ENCODE data around the gene MBNL2. TPM values are rescaled to one million over a fixed set of nuclear protein-coding genes. Genes with fewer than 3 reads are reported as not detected.
"Not testable (repeated sequence)": the region's sequence is repeated elsewhere in the genome, so short reads cannot be mapped to it uniquely, and the experiment has no call there.

MBNL2 gene
- total RNA-seq, 1 donor from 2014 or later, result 41.0 TPM

DNA sequence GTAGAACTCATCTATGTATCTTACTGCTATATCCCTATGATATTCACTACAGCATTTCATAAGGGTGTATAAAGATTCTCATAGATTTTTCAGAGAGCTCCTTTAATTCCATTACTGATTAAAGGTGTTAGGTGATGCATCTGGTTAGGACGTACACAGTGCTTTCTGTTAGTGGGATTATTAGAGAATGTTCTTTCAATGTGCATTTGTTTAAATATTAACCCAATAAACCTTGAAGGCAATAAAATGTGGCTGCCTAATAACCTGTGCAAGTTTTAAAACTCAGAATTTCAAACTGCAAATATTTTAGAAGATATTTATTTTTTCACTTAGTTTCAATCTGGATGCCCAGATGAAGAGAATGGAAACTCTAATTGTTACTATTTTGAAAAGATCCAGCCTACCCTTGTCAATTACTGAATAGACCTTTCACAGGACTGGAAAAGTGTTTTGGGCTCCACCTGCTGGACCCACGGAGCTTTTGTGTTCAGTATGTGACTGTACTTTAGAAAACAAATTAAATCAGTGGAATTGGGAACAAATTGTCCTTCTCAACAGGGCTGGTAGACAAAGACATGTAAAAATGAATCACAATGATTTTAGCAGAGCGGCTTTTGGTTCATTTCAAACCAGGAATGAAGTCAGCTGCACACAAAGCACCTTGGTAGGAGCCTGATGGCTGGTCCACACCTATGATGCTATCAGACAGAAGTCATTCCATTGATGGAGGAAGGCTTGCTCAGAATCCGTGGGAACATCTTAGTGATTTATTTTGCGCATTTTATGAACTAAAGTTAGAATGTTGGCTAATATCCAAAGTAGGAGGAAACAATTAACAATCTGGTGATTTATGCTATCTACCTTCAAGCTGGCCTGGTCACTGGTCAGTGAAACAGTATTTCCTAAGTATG lies 122.4 kb downstream of the MBNL2 start:
- peak; percentile 71 to 78 for DNase-seq (ENCODE audit: low read depth in 2 of 2)

DNA sequence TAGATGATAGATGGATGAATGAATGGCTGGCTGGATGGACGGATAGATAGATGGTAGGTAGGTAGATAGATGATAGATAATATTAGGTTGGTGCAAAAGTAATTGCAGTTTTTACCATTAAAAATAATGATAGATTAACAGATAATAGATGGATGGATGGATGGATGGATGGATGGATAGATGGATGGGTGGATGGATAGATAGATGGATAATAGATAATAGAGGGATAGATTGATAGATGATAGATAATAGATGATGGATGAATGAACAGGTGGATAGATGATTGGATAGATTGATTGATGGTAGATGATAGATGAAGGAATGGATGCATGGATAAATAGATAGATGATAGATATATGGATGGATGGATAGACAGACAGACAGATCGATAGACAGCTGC lies 124.0 kb downstream of the MBNL2 start:
- no peak for DNase-seq (ENCODE audit: low read depth in 2 of 2)

DNA sequence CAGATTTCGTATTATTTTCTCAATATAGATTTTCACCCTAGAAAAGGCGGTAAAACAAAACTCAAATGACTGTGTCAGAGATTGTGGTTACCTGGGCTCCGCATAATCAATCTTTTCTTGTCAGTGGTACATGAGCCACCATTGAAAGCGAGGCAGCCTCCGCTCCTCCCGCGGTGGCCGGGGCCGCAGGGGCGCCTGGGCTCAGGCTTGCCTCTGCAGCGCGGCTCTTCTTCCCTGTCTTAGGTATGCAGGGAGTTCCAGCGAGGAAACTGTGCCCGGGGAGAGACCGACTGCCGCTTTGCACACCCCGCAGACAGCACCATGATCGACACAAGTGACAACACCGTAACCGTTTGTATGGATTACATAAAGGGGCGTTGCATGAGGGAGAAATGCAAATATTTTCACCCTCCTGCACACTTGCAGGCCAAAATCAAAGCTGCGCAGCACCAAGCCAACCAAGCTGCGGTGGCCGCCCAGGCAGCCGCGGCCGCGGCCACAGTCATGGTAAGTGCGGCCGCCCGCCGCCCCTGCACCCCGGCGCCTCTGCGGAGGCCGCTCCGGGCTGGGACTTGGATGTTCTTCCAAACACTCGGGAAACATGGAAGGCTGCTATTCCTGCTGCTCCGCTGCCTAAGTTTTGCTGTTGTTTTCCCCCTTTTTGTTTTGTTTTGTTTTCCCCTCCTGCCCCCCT lies 124.6 kb downstream of the MBNL2 start:
- no peak for DNase-seq (ENCODE audit: low read depth in 2 of 2)

GRCh38 chr13:97347255-97347932 lies 125.3 kb downstream of the MBNL2 start:
- no peak for DNase-seq (ENCODE audit: low read depth in 2 of 2)

DNA sequence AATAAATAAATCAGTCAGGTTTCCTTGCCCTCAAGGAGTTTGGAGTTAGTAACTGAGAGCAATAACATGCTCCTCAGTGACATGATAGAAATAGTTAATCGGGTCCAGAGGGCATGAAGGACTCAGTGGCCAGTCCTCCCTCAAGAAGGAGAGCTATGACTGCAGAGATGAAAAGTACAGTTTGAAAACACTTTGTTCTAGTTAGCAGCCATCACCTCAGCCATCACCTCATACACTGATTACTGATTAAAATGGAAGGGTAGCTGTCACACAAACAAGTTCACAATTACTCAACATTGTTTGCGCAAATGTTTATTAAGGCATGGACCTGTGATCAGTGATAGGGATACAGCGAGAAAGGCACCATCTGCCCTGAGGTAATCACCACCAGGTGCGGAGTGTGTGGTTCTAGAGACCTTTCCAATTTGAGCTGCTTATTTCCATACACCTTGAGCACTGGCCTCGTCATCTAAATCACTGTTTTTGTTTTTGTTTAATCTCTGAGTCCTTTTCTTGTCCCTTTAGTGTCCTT lies 126.5 kb downstream of the MBNL2 start:
- no peak for DNase-seq (ENCODE audit: low read depth in 2 of 2)

DNA sequence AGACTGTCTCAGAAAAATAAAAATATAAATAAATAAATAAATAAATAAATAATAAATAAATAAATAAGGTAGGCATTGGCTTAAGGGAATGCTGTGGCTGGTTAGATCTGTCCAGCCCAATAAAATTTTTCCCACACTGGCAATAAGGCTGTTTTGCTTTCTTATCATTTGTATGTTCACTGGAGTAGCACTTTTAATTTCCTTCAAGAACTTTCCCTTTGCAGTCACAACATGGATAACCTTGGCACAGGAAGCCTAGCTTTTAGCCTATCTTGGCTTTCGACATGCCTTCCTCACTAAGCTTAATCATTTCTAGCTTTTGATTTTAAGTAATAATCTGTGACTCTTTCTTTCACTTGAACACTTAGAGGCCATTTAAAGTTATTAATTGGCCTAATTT lies 129.9 kb downstream of the MBNL2 start:
- DNase-seq (ENCODE audit: low read depth in 2 of 2), result not testable (repeated sequence)

DNA sequence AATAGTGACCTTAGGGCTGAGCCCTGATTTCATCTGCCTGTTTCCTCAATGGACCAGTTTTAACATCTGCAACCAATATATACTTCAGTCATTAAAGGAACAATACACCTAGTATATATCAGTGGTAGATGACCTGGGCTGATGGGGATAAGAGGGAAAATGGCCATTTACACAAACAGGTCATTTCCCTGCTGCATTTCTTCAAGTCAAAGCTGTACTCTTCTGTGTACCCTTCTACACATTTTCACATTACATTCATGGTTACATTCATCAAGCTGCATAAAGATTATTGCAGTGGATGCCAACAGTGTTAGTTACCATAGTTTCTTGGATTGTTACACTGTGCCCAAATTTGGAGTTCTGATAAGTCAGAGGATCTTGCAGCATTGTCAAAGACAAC lies 130.7 kb downstream of the MBNL2 start:
- DNase-seq (ENCODE audit: low read depth in 2 of 2), result no peak

DNA sequence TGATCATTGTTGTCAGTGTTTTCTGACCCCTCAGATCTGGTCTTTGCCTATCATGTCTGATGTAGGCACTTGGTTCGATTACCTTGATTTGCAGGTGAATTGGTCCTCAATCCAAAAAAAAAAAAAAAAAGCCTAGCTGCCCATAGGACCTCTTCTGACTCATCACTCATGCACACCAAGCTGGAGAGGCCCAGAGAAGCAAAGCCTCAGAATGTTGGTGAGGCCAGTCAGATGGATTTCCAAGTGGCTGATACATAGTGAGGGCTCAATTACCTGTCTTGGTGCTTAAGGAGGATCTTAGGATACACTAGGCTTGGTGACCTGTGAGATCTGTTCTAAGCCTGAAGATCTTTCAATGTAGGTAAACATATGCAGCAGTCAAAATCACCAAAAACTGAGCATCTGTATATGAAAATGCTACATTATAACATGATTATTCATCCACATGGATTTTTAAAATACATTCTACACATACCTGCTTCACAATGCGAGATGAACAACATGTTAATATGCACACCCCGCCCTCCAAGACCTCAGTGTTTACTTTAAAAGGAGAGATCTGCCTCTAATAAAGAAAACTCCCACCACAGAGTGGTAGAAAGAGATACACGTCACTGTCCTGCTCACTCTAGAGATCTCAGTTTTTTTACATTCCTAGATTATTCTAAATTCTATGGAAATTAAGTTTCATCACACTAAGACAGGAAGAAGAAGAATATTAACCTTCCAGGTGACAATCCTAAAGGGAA lies 132.0 kb downstream of the MBNL2 start:
- peak in 1 of 2 donors; percentile 22 for DNase-seq (ENCODE audit: low read depth in 2 of 2)

GRCh38 chr13:97354808-97355207 lies 132.7 kb downstream of the MBNL2 start:
- no peak for DNase-seq (ENCODE audit: low read depth in 2 of 2)

DNA sequence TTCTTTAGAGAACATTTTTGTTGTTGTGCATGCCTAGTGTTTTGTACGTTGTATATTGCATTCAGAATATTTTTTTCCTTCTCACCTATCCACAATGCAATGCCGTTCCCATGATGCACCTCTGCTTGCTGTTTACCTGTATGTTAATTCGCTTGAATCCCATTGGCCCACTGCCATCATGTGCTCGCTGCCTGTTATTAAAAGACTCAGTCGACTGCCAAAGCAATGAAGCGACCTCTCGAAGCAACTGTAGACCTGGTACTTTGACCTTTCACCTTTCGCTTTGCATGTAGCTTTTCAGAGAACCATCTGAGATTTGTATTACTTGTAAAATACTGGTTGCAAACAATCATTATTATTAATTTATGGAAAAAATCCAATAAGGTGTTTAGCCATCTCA lies 134.5 kb downstream of the MBNL2 start:
- no peak for DNase-seq (ENCODE audit: low read depth in 2 of 2)

- DNase-seq (ENCODE audit: low read depth in 2 of 2), result peak; percentile 65 to 79
Measured at GRCh38 chr13:97359181-97360057, 137.3 kb downstream of the MBNL2 start.

GRCh38 chr13:97360610-97361009 lies 138.5 kb downstream of the MBNL2 start:
- DNase-seq (ENCODE audit: low read depth in 2 of 2), result no peak

DNA sequence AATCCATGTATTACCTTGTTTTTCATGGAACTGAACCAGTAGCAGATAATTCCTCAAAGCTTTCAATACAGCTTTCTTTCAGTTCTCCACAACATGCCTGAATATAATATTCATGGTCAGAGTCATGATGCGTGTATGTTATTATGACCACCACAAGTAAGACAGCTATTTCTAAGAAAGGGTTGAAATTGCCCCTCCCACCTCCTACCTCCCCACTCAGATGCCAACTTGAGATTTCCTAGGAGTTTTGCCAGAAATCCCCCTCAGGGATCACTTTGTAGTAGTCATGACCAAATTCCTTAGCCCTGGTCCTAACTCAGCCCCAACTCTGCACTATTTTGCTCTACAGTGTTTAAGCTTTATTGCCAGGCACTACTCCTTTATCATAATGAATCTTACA lies 141.9 kb downstream of the MBNL2 start:
- no peak for DNase-seq (ENCODE audit: low read depth in 2 of 2)

GRCh38 chr13:97364827-97365226 lies 142.7 kb downstream of the MBNL2 start:
- DNase-seq (ENCODE audit: low read depth in 2 of 2), result no peak

- no peak for DNase-seq (ENCODE audit: low read depth in 2 of 2)
Measured at GRCh38 chr13:97366172-97366688, 144.1 kb downstream of the MBNL2 start.

DNA sequence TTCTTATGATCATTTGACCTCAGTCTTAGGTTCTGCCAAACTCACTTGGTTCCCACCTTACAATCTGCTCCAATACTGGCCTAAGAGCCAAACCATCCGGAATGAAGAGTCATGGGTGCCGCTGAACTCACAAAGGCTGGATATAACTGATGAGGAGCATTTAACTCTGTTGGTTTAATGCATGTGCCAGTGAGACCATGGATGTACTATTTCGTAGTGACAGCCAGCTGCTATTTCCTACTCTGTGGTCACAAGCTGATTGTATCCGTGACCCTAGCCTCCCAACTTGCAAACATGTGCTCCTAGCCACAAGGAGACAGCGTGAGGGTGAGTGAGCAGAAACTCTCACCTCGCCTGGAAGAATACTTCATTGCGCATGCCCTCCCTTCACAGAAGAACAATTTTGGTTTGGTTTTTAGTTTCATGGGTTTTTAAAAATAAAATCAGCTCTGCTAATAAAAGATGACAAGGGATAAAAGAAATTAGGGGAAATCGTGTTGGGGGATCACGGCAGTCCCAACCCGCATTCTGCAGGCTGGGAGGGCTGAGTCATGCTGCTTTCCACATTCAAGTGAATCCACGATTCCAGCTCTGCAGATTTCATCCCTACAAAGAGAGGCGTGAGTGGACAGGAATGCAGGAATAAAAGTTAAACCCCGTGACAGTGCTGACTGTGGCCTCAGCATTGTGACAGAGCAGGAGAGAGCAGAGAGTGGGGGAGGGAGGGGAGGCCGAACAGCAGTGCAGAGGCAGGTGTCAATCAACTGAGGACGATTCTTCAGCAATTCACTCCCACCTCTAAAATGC lies 145.1 kb downstream of the MBNL2 start:
- no peak for DNase-seq (ENCODE audit: low read depth in 2 of 2)

- peak in 1 of 2 donors; percentile 10 for DNase-seq (ENCODE audit: low read depth in 2 of 2)
Measured at GRCh38 chr13:97369261-97369893, 147.2 kb downstream of the MBNL2 start.

DNA sequence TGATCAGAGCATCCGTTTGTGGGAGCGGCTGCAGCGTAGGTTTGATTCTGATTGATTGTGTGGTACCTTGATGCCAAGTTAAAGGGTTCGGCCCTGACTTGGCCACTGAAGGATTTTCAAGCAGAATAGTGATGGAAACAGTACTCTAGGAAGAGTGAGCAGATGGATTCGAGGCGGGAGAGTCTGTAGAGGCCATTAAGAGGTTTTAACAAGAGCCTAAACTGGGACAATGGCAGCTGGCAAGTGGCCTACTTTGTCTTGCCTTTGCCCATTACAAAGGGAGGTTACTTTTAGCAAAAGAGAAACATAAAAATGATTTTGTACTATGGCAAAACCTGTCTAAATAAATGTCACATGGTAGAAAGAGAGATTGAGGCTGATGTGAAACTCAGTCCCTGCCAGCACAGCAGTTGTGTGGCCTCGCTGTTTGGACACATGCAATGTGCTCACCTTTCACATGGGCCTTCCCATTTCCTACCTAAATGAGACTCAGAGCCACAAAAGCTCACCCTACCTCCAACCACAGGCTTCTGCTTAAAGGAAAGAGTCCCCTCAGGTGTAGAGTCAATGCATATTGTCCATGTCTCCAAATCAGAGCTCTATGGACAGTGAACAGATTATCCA lies 149.5 kb downstream of the MBNL2 start:
- DNase-seq (ENCODE audit: low read depth in 2 of 2), result no peak

Data from dermis microvascular lymphatic vessel endothelial cell (primary cell).